WTC11 (cell line): ENCODE data around the gene MMP24OS. TPM values are rescaled to one million over a fixed set of nuclear protein-coding genes. Genes with fewer than 3 reads are reported as not detected.
A peak's percentile ranks its signal among the peaks of the same experiment; 100 is the strongest.
"Not testable (repeated sequence)": the region's sequence is repeated elsewhere in the genome, so short reads cannot be mapped to it uniquely, and the experiment has no call there.

Source experiments
- ATAC-seq: fragments of 200-7000 bp; cut with Tn5 transposase; 2 replicates; pipeline ENCODE4 v1.10.0; 2021; ENCODE audit warnings: mild to moderate bottlenecking, moderate library complexity
- CTCF ChIA-PET: fragments of 300-600 bp; sonication (Branson Sonifier 250); formaldehyde crosslinking; loops from one replicate; lab custom pipeline; 2021; ENCODE audit warnings: antibody characterized with exemption; lab: Charles Lee
- POLR2A ChIA-PET: fragments of 350-600 bp; sonication (Branson Sonifier 250); formaldehyde crosslinking; loops from one replicate; lab custom pipeline; 2021; ENCODE audit warnings: antibody characterized with exemption; lab: Charles Lee
- DNase-seq: peaks from one replicate; pipeline ENCODE4 v3.0.0; 2021; ENCODE audit warnings: low spot score
- H3K27ac Mint-ChIP-seq: 2 replicates; pipeline ENCODE4 v1.8.0; 2021; ENCODE audit warnings: mixed read lengths
- H3K27me3 Mint-ChIP-seq: 2 replicates; pipeline ENCODE4 v1.8.0; 2021; ENCODE audit warnings: low read depth, mild to moderate bottlenecking, moderate library complexity, mixed read lengths
- H3K36me3 Mint-ChIP-seq: 2 replicates; pipeline ENCODE4 v1.8.0; 2021; ENCODE audit warnings: mixed read lengths
- H3K4me1 Mint-ChIP-seq: 2 replicates; pipeline ENCODE4 v1.8.0; 2022; ENCODE audit warnings: mixed read lengths
- H3K4me3 Mint-ChIP-seq: 2 replicates; pipeline ENCODE4 v1.8.0; 2021; ENCODE audit warnings: mild to moderate bottlenecking, moderate library complexity, mixed read lengths
- H3K9me3 Mint-ChIP-seq: 2 replicates; pipeline ENCODE4 v1.8.0; 2021; ENCODE audit warnings: mixed read lengths
- ARID4B ChIP-seq: sonication (generic); formaldehyde crosslinking; IDR thresholded peaks from 2 replicates; pipeline ENCODE4 v1.8.0; 2023; ENCODE audit warnings: missing genetic modification reagents, mild to moderate bottlenecking, borderline replicate concordance
- ATF2 ChIP-seq: sonication (generic); formaldehyde crosslinking; IDR thresholded peaks from 2 replicates; pipeline ENCODE4 v1.8.1; 2022; ENCODE audit warnings: low read depth, missing genetic modification reagents, borderline replicate concordance
- ATF6 ChIP-seq: sonication (generic); formaldehyde crosslinking; IDR thresholded peaks from 2 replicates; pipeline ENCODE4 v1.8.1; 2023; ENCODE audit warnings: mild to moderate bottlenecking, missing genetic modification reagents
- E2F1 ChIP-seq: sonication (generic); formaldehyde crosslinking; IDR thresholded peaks from 2 replicates; pipeline ENCODE4 v1.8.0; 2022; ENCODE audit warnings: mild to moderate bottlenecking, missing genetic modification reagents
- E2F5 ChIP-seq: sonication (generic); formaldehyde crosslinking; IDR thresholded peaks from 2 replicates; pipeline ENCODE4 v1.8.1; 2022; ENCODE audit warnings: mild to moderate bottlenecking, moderate library complexity, missing genetic modification reagents
- ETV6 ChIP-seq: sonication (generic); formaldehyde crosslinking; IDR thresholded peaks from 2 replicates; pipeline ENCODE4 v1.8.1; 2022; ENCODE audit warnings: mild to moderate bottlenecking, missing genetic modification reagents
- MAX ChIP-seq: sonication (generic); formaldehyde crosslinking; IDR thresholded peaks from 2 replicates; pipeline ENCODE4 v1.8.0; 2022; ENCODE audit warnings: mild to moderate bottlenecking, missing genetic modification reagents
- NFATC4 ChIP-seq: fragments of 250-450 bp; sonication (Bioruptor Pico); IDR thresholded peaks from 2 replicates; pipeline ENCODE4 v1.9.0; 2021; ENCODE audit warnings: mild to moderate bottlenecking
- PRRX2 ChIP-seq: fragments of 250-450 bp; sonication (Bioruptor Pico); IDR thresholded peaks from 2 replicates; pipeline ENCODE4 v1.8.0; 2021; ENCODE audit warnings: mild to moderate bottlenecking
- RORB ChIP-seq: fragments of 250-450 bp; sonication (Bioruptor Pico); IDR thresholded peaks from 2 replicates; pipeline ENCODE4 v1.9.0; 2021; ENCODE audit warnings: mild to moderate bottlenecking
- TEAD1 ChIP-seq: sonication (generic); formaldehyde crosslinking; IDR thresholded peaks from 2 replicates; pipeline ENCODE4 v1.8.0; 2022; ENCODE audit warnings: mild to moderate bottlenecking, missing genetic modification reagents
- ZBTB21 ChIP-seq: sonication (generic); formaldehyde crosslinking; IDR thresholded peaks from 2 replicates; pipeline ENCODE4 v1.8.1; 2023; ENCODE audit warnings: mild to moderate bottlenecking, missing genetic modification reagents, borderline replicate concordance
- ZMAT4 ChIP-seq: fragments of 250-450 bp; sonication (Bioruptor Pico); IDR thresholded peaks from 2 replicates; pipeline ENCODE4 v1.9.0; 2021; ENCODE audit warnings: mild to moderate bottlenecking
- ZNF219 ChIP-seq: sonication (generic); formaldehyde crosslinking; IDR thresholded peaks from 2 replicates; pipeline ENCODE4 v1.8.0; 2023; ENCODE audit warnings: missing genetic modification reagents, mild to moderate bottlenecking, borderline replicate concordance
- ZNF416 ChIP-seq: fragments of 250-450 bp; sonication (Bioruptor Pico); IDR thresholded peaks from 2 replicates; pipeline ENCODE4 v1.9.0; 2021; ENCODE audit warnings: mild to moderate bottlenecking, inconsistent platforms
- ZNF512 ChIP-seq: sonication (generic); formaldehyde crosslinking; IDR thresholded peaks from 2 replicates; pipeline ENCODE4 v1.8.1; 2022; ENCODE audit warnings: missing genetic modification reagents, borderline replicate concordance
- ZSCAN18 ChIP-seq: fragments of 250-450 bp; sonication (Bioruptor Pico); IDR thresholded peaks from 2 replicates; pipeline ENCODE4 v2.1.2; 2022; ENCODE audit warnings: mild to moderate bottlenecking, moderate library complexity
- total RNA-seq: library from RNA; stranded (reverse); gene quantifications from 3 replicates; pipeline ENCODE4 v1.2.3, GENCODE V29; 2021

Gene MMP24OS
- total RNA-seq, 1 experiment from 2014 or later, result 50.6 TPM

GRCh38 chr20:35316086-35316485 lies 38.2 kb upstream of the MMP24OS start:
- Mint-ChIP-seq H3K4me3 (no peak overlapping the region), H3K9me3 (no peaks in the 10 kb centered on the region), H3K4me1 (peaks cover 34% of the 10 kb centered on the region), H3K27me3 (no peaks in the 10 kb centered on the region), H3K36me3 (peaks cover 4% of the 10 kb centered on the region), H3K27ac (peak overlapping the region; percentile 47; the same call in 1 of the 2 replicates)
- ChIA-PET CTCF (interaction anchor here (2.4 kb wide), 1 partner anchor 13 kb away, joined by 8 read pairs; no protein-coding TSS in a partner anchor), POLR2A (no interaction called here)
- TF ChIP-seq E2F5 (no peak), NFATC4 (CRISPR knock-in tag) (no peak), ZBTB21 (no peak), MAX (CRISPR knock-in tag) (no peak), RORB (no peak), ETV6 (CRISPR knock-in tag) (no peak), ZSCAN18 (CRISPR knock-in tag) (no peak), ATF6 (CRISPR knock-in tag) (no peak), ZNF512 (CRISPR knock-in tag) (no peak), ZMAT4 (CRISPR knock-in tag) (no peak), ZNF219 (CRISPR knock-in tag) (no peak), ARID4B (CRISPR knock-in tag) (no peak), ZNF416 (CRISPR knock-in tag) (no peak), PRRX2 (CRISPR knock-in tag) (no peak), E2F1 (CRISPR knock-in tag) (no peak), ATF2 (CRISPR knock-in tag) (no peak), TEAD1 (no peak)
- no peak for DNase-seq
- no peak for ATAC-seq

- H3K4me3 Mint-ChIP-seq, H3K9me3 Mint-ChIP-seq, H3K27me3 Mint-ChIP-seq, ATAC-seq, DNase-seq, H3K36me3 Mint-ChIP-seq: not testable (repeated sequence)
- Mint-ChIP-seq H3K4me1 (peaks cover 33% of the 10 kb centered on the region), H3K27ac (0 out of 2 replicates have a peak overlapping the region, but pooled peaks have one; percentile 47)
- ChIA-PET POLR2A (interaction anchor here (1.2 kb wide), 1 partner anchor 139 kb away, joined by 3 read pairs; no protein-coding TSS in a partner anchor), CTCF (interaction anchor here (1.0 kb wide), 1 partner anchor 14 kb away, joined by 4 read pairs; no protein-coding TSS in a partner anchor)
Observed at GRCh38 chr20:35315632-35316020, 37.7 kb upstream of the MMP24OS start.
